GM12801 (cell line): ENCODE results near the gene LMTK3.

Experiments
- CTCF ChIP-seq: IDR thresholded peaks from one replicate; pipeline ENCODE4 v1.5.1; 2011; ENCODE audit warnings: control low read depth; ENCODE audit not compliant: insufficient read length; ENCODE audit errors: extremely low read depth

Gene LMTK3

GRCh38 chr19:48484931-48485612 is 26.6 kb downstream of the LMTK3 start:
- TF ChIP-seq CTCF, result no peak

GRCh38 chr19:48484247-48484893 is 27.3 kb downstream of the LMTK3 start:
- TF ChIP-seq CTCF, result no peak

GRCh38 chr19:48483301-48483700 is 28.3 kb downstream of the LMTK3 start:
- TF ChIP-seq CTCF, result no peak

GRCh38 chr19:48481846-48482639 is 29.6 kb downstream of the LMTK3 start:
- TF ChIP-seq CTCF, result no peak

GRCh38 chr19:48480558-48481500 is 30.8 kb downstream of the LMTK3 start:
- TF ChIP-seq CTCF, result no peak

GRCh38 chr19:48480183-48480557 is 31.5 kb downstream of the LMTK3 start:
- no peak for TF ChIP-seq CTCF
